Fibroblast of pulmonary artery (primary cell): ENCODE measurements around the gene SAMD14.

ENCODE experiments used
- DNase-seq: peaks from one replicate; pipeline ENCODE4 v3.0.0-alpha.2; 2010; ENCODE audit warnings: low read depth
- H3K4me3 ChIP-seq: replicated peaks from 2 replicates; pipeline ENCODE4 v1.5.1; 2011; ENCODE audit warnings: low read depth, mild to moderate bottlenecking, control low read depth, low read length, moderate library complexity
- TF ChIP-seq, protein P1 (sequence below): IDR thresholded peaks from 2 replicates; pipeline ENCODE4 v1.5.1; 2011; ENCODE audit warnings: mild to moderate bottlenecking, control low read depth, low read length, inconsistent platforms; ENCODE audit errors: missing control alignments

The SAMD14 gene

DNA sequence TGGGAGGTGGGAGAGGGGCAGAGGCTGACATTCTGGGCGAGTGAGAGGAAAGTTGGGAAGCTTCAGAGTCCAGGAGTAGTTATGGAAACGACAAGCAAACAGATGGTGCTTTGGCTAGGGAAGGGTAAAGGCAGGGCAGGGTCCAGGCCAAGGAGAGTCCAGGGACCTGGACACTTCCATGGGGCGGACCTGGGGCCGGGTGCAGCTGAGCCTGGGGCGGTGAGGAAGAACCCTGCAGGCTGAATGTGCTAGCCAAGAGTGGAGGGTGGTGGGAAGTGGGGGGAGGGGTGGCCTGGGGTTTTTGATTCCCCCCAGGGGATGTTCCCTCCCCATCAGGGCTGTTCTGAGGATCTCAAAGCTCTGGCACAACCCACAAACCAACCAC is 17.9 kb upstream of the SAMD14 start:
- peak; percentile 45 for DNase-seq
- H3K4me3 ChIP-seq = peak overlapping the region; percentile 81
- TF ChIP-seq, protein P1, sequence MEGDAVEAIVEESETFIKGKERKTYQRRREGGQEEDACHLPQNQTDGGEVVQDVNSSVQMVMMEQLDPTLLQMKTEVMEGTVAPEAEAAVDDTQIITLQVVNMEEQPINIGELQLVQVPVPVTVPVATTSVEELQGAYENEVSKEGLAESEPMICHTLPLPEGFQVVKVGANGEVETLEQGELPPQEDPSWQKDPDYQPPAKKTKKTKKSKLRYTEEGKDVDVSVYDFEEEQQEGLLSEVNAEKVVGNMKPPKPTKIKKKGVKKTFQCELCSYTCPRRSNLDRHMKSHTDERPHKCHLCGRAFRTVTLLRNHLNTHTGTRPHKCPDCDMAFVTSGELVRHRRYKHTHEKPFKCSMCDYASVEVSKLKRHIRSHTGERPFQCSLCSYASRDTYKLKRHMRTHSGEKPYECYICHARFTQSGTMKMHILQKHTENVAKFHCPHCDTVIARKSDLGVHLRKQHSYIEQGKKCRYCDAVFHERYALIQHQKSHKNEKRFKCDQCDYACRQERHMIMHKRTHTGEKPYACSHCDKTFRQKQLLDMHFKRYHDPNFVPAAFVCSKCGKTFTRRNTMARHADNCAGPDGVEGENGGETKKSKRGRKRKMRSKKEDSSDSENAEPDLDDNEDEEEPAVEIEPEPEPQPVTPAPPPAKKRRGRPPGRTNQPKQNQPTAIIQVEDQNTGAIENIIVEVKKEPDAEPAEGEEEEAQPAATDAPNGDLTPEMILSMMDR = no peak

GRCh38 chr17:50146927-50147665 is 17.1 kb upstream of the SAMD14 start:
- peak overlapping the region; percentile 81 for H3K4me3 ChIP-seq
- DNase-seq = no peak
- TF ChIP-seq, protein P1 = no peak

DNA sequence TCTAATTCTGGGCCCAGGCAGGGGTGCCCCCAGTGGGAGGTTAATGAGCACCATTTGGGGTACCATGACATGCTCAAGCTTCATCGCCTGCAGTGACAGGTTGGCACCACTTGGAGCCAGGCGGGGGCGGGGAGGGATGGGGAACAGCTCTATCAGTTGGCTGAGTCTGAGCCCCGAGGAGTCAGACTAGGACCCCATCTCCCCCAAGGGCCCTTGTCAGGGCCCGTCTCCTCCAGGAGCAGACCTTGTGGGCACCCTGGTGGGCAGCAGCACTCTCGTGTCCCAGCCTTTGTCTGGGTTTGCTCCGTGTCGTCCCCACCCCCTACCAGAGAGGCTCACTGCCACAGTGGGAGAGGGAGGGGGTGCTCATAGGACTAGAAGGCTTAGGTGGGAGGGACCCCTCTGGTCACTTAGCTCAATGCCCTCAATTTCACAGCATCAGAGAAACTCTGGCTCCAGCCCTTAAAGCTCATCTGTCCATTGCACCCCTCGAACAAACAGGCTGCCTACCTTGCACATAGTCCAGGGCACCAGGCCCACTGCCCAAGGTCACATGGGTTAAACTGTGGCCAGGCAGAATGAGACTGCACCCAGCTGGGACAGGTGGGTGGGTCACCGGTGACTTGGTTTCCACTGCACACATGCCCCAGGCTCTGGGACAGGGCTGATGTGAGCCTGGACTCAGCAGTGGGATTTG is 16.4 kb upstream of the SAMD14 start:
- no peak for DNase-seq
- TF ChIP-seq, protein P1 = no peak
- peak overlapping the region; percentile 81 for H3K4me3 ChIP-seq

GRCh38 chr17:50145532-50146229 is 15.7 kb upstream of the SAMD14 start:
- TF ChIP-seq, protein P1 = no peak

GRCh38 chr17:50144845-50145531 is 15.0 kb upstream of the SAMD14 start:
- no peak overlapping the region for H3K4me3 ChIP-seq
- TF ChIP-seq, protein P1 = no peak
- DNase-seq = no peak

More at GRCh38 chr17:50145532-50146229, 15.7 kb upstream of the SAMD14 start:
- no peak for DNase-seq
- H3K4me3 ChIP-seq = no peak overlapping the region

- TF ChIP-seq, protein P1 = no peak
- H3K4me3 ChIP-seq = no peak overlapping the region
- no peak for DNase-seq
These were observed 14.4 kb upstream of the SAMD14 start for GRCh38 chr17:50144355-50144754.
